Sigmoid colon (tissue), 7 donors: ENCODE results near the gene IL3RA. TPM values are rescaled to one million over a fixed set of nuclear protein-coding genes. Genes with fewer than 3 reads are reported as not detected.
"Not testable (repeated sequence)": the region's sequence is repeated elsewhere in the genome, so short reads cannot be mapped to it uniquely, and the experiment has no call there.

Experiments
- DNase-seq: peaks from one replicate; pipeline ENCODE4 v3.0.0-alpha.2; 2019
- H3K27ac ChIP-seq, 4 donors: fragments of 200-600 bp; sonication (generic); one replicate each; pipeline ENCODE4 v1.5.1; 2016 to 2019; ENCODE audit warnings: mild to moderate bottlenecking in 1 of 4
- H3K27me3 ChIP-seq, 3 donors: fragments of 200-600 bp; sonication (generic); one replicate each; pipeline ENCODE4 v1.5.1; 2019; ENCODE audit warnings: mild to moderate bottlenecking in 1 of 3
- H3K36me3 ChIP-seq, 4 donors: fragments of 200-600 bp; sonication (generic); one replicate each; pipeline ENCODE4 v1.5.1; 2016 to 2019
- H3K4me1 ChIP-seq, 4 donors: fragments of 200-600 bp; sonication (generic); one replicate each; pipeline ENCODE4 v1.5.1; 2017 to 2019
- H3K4me3 ChIP-seq, 4 donors: fragments of 200-600 bp; sonication (generic); one replicate each; pipeline ENCODE4 v1.5.1; 2017 to 2019; ENCODE audit warnings: mild to moderate bottlenecking in 2 of 4, moderate library complexity in 1 of 4
- H3K9me3 ChIP-seq, 4 donors: fragments of 200-600 bp in 3 of 4; sonication (generic) in 3 of 4; one replicate each; pipeline versions ENCODE4 v1.5.1 to v1.6.1; 2013 to 2019
- CTCF ChIP-seq, 4 experiments: fragments of 450-650 bp in 3 of 4; fragments of 200-600 bp in 1 of 4; IDR thresholded peaks; one replicate each; pipeline ENCODE4 v1.5.1; 2016 to 2019; ENCODE audit warnings: antibody characterized with exemption in 4 of 4, mild to moderate bottlenecking in 3 of 4, moderate library complexity in 2 of 4
- EP300 ChIP-seq, 4 donors: sonication (generic); formaldehyde crosslinking; IDR thresholded peaks; one replicate each; pipeline ENCODE4 v1.6.1; 2017; ENCODE audit warnings: antibody characterized with exemption in 4 of 4
- POLR2A ChIP-seq, 2 donors: fragments of 450-650 bp; IDR thresholded peaks; one replicate each; pipeline ENCODE4 v1.6.1; 2016; ENCODE audit warnings: antibody characterized with exemption in 2 of 2, mild to moderate bottlenecking in 2 of 2, moderate library complexity in 2 of 2
- POLR2AphosphoS5 ChIP-seq, 4 donors: sonication (generic); formaldehyde crosslinking; IDR thresholded peaks; one replicate each; pipeline ENCODE4 v1.6.1; 2017; ENCODE audit warnings: antibody characterized with exemption in 4 of 4
- WGBS, 2 donors: extraction: QIAGEN DNeasy Blood & Tissue Kit; methylation state at CpG; one replicate each; pipeline ENCODE4 v1.1.7; 2013; 5-methylcytosine and 5-hydroxymethylcytosine counted together
- intact Hi-C: fragments of 100-400 bp; cut with DNase I; formaldehyde crosslinking; loops from one replicate; pipeline ENCODE4 v1.15.1; 2023
- polyA plus RNA-seq, 3 donors: library from polyadenylated mRNA; stranded (reverse); fragments of 200-250 nt; gene quantifications; one replicate each; pipeline ENCODE4 v1.2.3, GENCODE V29; 2013
- total RNA-seq, 4 donors: library from RNA; depleted of rRNA; stranded (reverse); fragments of >200 nt; gene quantifications; one replicate each; pipeline ENCODE4 v1.1.0, GENCODE V29; 2016
- donor health status: healthy with polysubstance abuse.
- donor health status: Bipolar disorder and iron deficiency.
- donor health status: healthy.

Gene IL3RA
- total and polyA plus RNA-seq, 7 donors, result 1.2 to 13.4 (median 5.6) TPM

GRCh38 chrX:1341545-1342184 lies 5.1 kb downstream of the IL3RA start:
- Histone ChIP-seq H3K4me3 (no peak overlapping the region), H3K27ac (no peak overlapping the region), H3K36me3 (peaks cover 0 to 3% (median 0%) of the 10 kb centered on the region in 4 donors), H3K9me3 (peaks cover 0 to 5% (median 0%) of the 10 kb centered on the region in 4 donors), H3K4me1 (no peaks in the 10 kb centered on the region), H3K27me3 (no peaks in the 10 kb centered on the region)
- WGBS, 2 donors, result 80% methylated on average over 22 of the region's 22 CpGs
- intact Hi-C loops, result no loop called here
- DNase-seq, result no peak
- no peak for TF ChIP-seq CTCF (IDR thresholded peaks at IDR 0.05)
- TF ChIP-seq POLR2AphosphoS5 (IDR thresholded peaks at IDR 0.05), result no peak
- no peak for TF ChIP-seq POLR2A (IDR thresholded peaks at IDR 0.05)
- TF ChIP-seq EP300 (IDR thresholded peaks at IDR 0.05), result no peak

- H3K27me3 ChIP-seq, DNase-seq, intact Hi-C loops, H3K4me3 ChIP-seq, H3K4me1 ChIP-seq, H3K36me3 ChIP-seq, H3K27ac ChIP-seq, H3K9me3 ChIP-seq: not testable (repeated sequence)
- WGBS, 2 donors, result 95 to 96% methylated on average over 15 of the region's 15 CpGs
These were observed 13.0 kb downstream of the IL3RA start for GRCh38 chrX:1349606-1350005.

- intact Hi-C loops, result no loop called here
- DNase-seq, result no peak
- no peak overlapping the region for H3K4me3 ChIP-seq
- no peaks in the 10 kb centered on the region for H3K27me3 ChIP-seq
- H3K36me3 ChIP-seq, result peaks cover 0 to 10% (median 0%) of the 10 kb centered on the region in 4 donors
- no peaks in the 10 kb centered on the region for H3K4me1 ChIP-seq
- no peak overlapping the region for H3K27ac ChIP-seq
- 91 to 92% methylated on average over 49 of the region's 49 CpGs for WGBS, 2 donors
- TF ChIP-seq POLR2AphosphoS5 (IDR thresholded peaks at IDR 0.05) (peak in 2 of 4 donors; percentile 37 to 55), EP300 (IDR thresholded peaks at IDR 0.05) (no peak)
- H3K9me3 ChIP-seq, result no peaks in the 10 kb centered on the region
These were observed 15.6 kb downstream of the IL3RA start for GRCh38 chrX:1351981-1352714.

GRCh38 chrX:1354036-1355019 lies 17.7 kb downstream of the IL3RA start:
- Histone ChIP-seq H3K9me3 (peaks cover 0 to 9% (median 4%) of the 10 kb centered on the region in 4 donors), H3K27me3 (no peaks in the 10 kb centered on the region), H3K27ac (no peak overlapping the region), H3K4me1 (no peaks in the 10 kb centered on the region), H3K4me3 (no peak overlapping the region), H3K36me3 (peaks cover 8 to 27% (median 12%) of the 10 kb centered on the region in 4 donors)
- intact Hi-C loops, result no loop called here
- WGBS, 2 donors, result 75 to 90% methylated on average over 11 of the region's 11 CpGs
- no peak for DNase-seq
- TF ChIP-seq POLR2A (IDR thresholded peaks at IDR 0.05), result no peak
- TF ChIP-seq CTCF (IDR thresholded peaks at IDR 0.05), result no peak
- no peak for TF ChIP-seq EP300 (IDR thresholded peaks at IDR 0.05)
- TF ChIP-seq POLR2AphosphoS5 (IDR thresholded peaks at IDR 0.05), result no peak

DNA sequence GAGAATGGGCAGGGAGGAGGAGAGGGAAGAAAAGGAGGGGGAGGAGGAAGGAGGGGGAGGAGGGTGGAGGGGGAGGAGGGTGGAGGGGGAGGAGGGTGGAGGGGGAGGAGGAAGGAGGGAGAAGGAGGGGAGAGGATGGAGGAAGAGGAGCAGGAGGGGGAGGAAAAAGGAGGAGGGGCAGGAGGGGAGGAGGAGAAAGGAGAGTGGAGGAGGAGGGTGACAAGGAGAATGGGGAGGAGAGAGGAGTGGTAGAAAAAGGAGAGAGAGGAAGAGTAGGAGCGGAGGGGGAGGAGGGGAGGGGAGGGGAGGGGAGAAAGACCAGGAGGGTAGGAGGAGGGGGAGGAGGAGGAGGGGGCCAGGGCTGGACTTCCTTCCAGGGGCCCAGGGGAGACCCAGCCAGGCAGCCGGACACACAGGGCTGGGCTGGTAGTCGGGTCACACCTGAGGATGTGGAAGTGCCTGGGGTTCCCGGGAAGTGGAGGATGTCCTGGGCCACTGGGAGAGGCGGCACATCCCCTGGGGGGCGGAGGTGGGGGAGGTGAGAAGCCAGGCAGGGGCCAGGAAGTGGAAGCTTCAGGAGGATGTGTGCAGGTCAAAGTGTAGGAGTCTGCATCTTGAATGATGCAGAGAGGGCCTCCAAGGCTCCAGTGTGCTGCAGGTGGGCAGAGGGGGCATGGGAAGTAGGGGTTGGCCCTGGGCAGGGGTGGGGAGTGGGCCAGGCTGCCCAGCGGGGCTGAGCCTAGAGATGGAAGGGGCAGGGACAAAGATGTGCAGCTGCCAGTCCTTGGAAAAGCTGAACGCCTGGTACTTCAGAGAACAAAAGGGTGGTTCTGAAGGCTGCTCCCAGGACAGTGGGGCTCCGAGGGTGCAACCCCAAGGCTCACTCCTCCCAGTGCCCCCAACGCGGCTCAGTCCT lies 18.8 kb downstream of the IL3RA start:
- H3K9me3 ChIP-seq, result peaks cover 0 to 9% (median 4%) of the 10 kb centered on the region in 4 donors
- WGBS, 2 donors, result 46 to 50% methylated on average over 11 of the region's 11 CpGs
- intact Hi-C loops, result no loop called here
- H3K27ac ChIP-seq, result no peak overlapping the region
- no peaks in the 10 kb centered on the region for H3K4me1 ChIP-seq
- H3K27me3 ChIP-seq, result no peaks in the 10 kb centered on the region
- H3K36me3 ChIP-seq, result peaks cover 8 to 23% (median 12%) of the 10 kb centered on the region in 4 donors
- TF ChIP-seq POLR2AphosphoS5 (IDR thresholded peaks at IDR 0.05) (peak in 1 of 4 donors; percentile 12), CTCF (IDR thresholded peaks at IDR 0.05) (no peak), EP300 (IDR thresholded peaks at IDR 0.05) (no peak)
- DNase-seq, result no peak
- H3K4me3 ChIP-seq, result no peak overlapping the region
